SKM-1 (cell line): Measurements from ENCODE around the gene RAB3IL1.

Experiments used
- DNase-seq: peaks from one replicate; lab custom pipeline; 2025; ENCODE audit not compliant: unreplicated experiment; lab: John Stamatoyannopoulos, UW

Gene RAB3IL1

DNA sequence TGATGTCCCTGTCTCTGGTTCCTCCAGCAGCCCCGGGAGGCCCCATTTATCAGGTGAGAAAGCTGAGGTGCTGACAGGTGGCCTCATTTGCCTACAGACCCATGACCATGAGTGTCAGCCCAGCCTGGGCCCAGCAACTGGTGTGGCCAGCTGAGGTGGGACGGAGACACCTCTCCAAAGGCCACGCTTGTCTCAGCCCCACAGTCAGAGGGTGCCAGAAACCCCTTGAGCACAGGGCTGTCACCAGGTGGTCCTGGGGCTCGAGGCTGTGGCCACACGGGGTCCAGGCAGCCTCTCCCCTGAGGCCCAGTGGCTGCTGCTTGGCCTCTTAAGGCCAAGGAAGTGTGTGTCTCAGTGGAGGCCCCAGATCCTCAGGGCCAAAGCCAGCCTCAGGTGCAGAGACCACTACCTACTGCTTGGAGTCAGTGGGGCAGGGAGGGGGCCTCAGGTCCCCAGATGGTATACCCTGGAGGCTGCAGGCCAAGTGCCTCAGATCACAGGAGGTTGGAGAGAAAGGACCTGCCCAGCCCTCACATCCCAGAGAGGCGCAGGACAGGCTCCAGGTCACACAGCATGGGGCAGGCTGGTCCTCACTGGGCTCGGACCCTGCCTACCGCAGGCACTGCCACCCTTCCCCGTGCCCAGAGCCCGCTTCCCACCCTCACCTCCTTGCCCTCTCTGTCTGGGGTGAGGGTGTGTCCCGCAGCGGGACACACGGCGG, 11.4 kb downstream of the RAB3IL1 start:
- no peak for DNase-seq

DNA sequence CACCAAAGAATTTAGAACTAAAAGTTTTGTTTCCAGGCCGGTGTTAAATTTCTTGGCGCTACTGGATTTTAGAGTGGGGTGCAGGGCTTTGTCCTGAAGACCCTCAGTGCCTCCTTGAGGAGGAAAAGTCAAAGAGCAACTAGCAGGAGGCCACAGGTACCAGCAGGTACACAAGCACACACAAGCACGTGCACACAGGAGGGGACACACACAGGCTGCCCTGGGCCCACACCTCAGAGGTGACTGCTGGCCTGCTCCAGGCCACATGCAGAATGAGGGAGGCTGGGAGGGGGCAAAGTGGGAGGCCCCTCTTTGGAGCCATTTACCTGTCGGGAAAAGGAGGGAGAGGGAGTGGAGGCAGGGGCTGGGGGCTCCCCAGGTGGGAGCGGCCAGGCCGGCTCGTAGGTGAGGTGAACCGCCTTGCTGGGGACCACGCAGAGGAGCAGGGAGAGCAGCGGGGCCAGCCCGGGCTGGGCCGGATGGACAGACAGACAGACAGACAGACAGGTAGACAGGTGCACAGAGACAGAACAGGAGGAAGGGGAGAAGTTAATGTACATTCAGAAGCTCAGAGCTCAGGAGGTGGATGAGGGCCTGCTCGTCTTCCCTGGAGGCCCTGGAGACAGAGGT, 12.2 kb downstream of the RAB3IL1 start:
- DNase-seq = no peak

GRCh38 chr11:61904539-61905048, 12.8 kb downstream of the RAB3IL1 start:
- DNase-seq = no peak

DNA sequence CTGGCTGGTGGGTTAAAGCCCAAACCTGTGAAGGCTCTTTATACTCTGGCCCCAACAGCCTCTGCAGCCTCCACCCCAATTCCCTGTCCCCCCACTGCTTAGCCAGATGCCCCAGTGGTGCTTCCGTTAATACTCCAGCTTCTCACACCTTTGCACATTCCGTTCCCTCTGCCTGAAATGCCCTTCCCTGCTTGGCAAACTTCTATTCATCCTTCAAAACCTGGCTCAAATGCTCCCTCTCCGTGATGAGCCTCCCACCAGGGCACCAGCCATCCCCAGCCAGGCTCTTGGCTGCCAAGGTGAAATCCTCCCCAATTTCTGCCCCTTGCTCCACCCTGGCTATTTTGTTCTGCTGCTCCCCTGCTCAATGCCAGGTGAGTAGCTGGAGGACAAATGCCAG, 13.5 kb downstream of the RAB3IL1 start:
- no peak for DNase-seq

DNA sequence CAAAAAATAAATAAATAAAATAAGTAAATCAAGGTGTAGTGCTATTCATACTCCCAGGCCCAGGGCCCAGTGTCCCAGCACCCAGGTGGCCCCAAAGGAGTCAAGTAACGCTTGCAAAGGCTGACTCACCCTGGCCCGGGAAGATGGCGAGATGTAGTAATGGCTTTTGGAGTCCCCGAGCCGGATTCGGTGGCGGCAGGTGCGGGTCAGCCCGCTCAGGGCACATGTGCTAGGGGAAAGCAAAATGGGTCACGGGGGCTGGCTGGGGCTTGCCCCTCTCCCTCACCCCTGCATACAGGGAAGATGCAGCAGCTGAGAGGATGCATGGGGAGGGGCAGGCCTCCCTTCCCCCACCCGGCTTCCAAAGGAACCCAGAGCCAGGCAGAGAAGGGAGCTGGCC, 15.1 kb downstream of the RAB3IL1 start:
- DNase-seq = no peak

- no peak for DNase-seq
These were observed 16.0 kb downstream of the RAB3IL1 start for GRCh38 chr11:61901397-61901796.

- no peak for DNase-seq
These were observed 17.1 kb downstream of the RAB3IL1 start for GRCh38 chr11:61900251-61900650.

DNA sequence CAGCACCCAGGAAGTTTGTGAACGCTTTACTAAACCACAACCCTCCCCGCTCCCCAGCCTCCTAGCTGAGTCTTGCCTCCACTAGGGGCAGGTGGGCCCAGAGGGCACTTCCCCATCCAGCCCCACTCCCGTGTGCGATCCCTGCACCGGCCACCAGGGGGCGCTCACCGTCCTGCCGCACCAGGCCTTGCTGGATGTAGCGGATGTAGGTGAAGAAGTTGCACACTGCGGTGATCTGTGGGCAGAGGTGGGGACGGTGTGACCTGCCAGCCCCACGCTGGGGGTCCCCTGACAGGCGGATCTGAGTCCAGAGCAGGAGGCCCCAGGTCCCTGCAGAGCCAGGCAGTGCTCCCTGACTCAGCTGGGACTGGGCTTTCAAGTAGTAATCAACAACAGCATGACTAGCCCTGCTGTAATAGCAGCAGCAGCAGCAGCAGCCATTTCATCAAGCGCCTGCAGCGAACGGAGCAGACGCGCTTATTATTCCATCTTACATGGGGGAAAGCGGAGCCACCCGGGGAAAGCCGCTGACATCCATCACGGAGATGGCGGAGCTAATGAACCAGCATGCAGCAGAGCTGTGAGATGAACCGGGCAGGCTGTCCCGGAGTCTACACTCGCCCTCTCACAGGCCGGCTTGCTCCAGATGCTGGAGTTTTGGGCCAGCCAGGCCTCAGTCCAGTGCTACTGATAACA, 18.1 kb downstream of the RAB3IL1 start:
- DNase-seq = peak; percentile 51

DNA sequence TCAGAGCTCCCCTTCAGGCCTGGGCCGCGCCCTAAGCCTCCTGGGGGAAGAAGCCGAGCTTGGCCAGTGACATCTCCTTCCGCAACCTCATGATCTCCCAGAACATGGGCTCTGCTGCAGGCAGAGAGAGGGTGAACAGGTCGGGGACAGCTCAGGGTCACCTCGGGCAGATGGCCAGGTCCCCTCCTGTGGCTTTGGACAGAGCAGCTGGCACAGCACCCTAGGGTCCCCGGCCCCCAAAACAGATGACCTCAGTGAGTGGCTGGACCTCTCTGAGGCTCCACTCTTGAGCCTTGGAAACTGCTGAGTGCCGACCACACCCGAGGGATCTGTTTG, 19.2 kb downstream of the RAB3IL1 start:
- DNase-seq = no peak

DNA sequence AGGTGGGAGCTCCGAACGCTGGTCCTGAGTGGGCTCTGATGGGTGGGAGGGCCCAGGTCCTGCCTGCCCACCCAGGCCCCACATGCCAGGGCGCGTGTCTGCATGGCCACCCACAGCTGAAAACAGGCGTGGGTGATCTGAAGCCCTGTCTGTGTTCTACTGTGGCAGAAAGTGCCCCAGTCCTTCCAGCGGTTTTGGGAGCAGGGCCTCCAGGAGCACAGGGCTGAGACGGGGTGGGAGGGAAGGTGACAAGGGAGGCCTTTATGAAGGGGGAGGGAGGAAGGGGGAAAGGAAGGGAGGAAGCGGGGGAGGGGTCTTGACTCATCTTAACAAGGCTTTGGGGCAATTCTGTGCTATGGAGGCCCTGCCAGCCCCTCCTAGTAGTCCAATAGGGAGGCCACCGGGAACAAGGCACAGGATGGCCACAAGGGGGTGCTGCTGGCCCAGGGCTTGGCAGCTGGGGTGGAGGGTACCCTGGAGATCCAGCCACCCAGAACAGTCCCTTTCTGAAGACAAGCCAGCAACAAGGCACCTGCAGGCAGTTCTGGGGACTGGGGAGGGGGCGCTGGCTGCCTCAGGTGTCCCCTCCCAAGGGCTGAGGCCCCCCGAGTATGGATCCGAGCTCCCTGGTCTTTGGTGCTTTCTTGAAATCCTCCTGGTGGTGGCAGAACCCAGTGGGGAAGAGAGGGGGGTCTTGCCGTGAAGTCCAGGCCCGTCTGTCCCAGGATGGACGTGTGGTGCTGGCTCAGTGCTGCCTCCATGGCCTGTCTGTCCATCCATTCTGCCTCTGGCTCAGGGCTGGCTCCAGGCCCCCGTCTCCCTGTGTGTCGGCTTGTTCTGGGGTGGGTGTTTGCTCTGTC, 19.7 kb downstream of the RAB3IL1 start:
- peak; percentile 34 for DNase-seq

GRCh38 chr11:61896665-61897386, 20.5 kb downstream of the RAB3IL1 start:
- no peak for DNase-seq

- no peak for DNase-seq
These were observed 21.7 kb downstream of the RAB3IL1 start for GRCh38 chr11:61895718-61896059.

DNA sequence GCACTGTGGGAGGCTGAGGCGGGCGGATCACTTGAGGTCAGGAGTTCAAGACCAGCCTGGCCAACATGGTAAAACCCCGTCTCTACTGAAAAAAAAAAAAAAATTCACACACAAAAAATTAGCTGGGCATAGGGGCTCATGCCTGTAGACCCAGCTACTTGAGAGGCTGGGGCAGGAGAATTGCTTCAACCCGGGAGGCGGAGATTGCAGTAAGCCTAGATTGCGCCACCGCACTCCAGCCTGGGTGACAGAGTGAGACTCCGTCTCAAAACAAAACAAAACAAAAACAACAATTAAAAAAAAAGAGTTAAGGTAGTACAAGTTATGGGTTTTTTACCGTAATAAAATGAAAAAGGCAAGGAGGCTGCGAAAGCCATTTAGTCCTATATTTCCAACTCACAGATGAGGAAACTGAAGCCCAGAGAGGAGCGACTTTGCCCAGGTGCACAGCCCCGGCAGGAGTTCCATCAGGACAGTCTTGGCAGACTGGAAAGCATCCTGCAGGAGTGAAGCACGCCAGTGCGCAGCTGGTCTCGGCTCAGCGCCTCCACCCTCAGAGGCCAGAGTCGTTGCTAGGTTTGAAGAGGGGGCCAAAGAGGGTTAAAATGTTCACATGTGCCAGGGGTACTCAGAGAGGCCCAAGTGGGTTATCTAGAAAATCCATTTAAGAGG, 22.2 kb downstream of the RAB3IL1 start:
- no peak for DNase-seq

DNA sequence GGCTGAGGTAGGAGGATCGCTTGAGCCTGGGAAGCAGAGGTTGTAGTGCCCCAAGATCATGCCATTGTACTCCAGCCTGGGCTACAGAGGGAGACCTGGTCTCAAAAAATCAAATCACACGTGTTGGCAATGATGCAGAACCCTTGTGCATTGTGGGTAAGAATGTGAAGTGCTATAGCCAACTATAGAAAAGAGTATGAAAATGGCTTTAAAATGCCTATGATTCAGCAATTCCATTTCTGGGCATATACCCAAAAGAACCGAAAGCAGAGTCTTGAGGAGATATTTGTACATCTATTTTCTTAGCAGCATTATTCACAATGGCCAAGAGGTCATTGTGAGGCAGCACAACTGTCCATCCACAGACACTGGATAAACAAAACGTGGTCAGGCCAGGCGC, 23.4 kb downstream of the RAB3IL1 start:
- DNase-seq = no peak

- DNase-seq = no peak
These were observed 25.3 kb downstream of the RAB3IL1 start for GRCh38 chr11:61892085-61892370.

DNA sequence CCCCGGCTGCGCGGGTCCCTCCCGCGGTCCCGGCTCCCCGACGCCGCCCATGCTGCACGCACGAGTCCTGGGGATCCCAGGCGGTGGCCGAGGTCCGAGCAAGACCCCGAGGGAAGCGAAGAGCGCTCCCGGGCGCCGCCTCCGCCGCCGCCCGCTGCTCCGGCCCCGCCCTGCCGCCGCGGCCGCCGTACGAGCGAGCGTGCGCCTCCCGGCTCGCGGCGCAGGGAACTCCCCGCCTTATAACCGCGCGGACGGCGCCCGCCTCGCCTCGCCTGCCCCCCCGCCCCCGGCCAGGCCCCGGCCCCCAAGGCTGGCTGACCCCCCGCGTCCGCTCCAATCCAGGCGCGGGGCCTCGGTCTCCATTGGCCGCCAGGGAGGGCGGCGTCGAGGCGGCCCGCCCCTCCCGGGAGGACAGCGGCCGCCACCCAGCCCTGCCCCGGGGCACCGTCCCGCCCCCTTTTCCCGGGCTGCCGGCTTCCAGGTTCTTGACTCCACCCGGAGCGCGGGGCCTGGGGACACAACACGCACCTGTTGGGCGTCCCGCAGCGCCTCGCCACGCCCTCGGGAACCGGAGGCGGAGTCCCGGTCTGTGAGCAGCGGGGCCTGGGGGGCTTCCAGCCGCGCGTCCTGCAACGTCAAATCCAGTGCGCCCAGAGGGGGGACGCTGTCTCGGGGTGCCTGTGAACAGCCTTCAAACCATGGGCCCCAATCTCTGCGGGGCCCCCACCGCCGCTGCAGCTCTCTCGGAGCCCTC, 25.9 kb downstream of the RAB3IL1 start, which contains the start of gene FADS3:
Gene FADS3, minus strand, starts transcription at position 215 of the 754 bp plus-strand sequence. Its CDS starts 164 bp downstream, at position 51.
- peak; percentile 9 for DNase-seq

DNA sequence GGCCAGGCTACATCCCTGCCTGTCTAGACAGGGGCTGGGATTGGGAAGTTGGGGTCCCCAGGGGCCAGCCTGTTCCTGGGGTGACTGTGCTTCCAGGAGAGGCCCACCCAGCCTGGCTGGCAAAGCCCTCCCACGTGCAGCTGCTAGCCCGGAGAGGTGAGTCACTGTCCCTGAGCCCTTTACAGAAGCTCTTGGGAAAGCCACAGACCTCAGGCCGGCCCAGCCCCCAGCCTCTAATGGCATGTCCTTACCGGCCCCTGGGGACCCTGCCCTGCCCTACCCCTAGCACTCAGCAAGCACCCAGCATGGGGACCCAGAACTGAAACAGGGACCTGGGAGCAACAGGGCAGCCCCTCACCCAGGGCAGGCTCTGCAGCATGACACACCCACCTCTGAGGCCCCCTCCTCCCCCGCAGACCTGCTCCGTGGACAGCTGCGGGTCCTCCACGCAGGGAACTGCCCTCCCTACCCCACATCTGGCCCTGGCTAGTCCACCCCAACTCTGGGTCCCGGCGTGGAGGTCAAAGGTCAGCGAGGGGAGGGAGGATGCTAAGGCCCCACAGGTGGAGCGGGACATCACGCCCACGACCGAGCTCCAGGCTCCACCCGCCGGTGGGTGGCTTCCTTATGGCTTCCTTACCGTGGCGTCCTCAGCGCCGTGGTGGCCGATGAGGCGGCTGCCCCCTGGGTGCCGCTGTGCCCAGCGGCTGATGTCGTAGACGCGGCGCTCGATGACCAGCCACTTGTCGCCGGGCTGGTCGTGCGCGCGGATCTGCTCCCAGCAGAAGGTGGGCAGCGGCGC, 26.6 kb downstream of the RAB3IL1 start:
- no peak for DNase-seq

- no peak for DNase-seq
These were observed 27.5 kb downstream of the RAB3IL1 start for GRCh38 chr11:61889831-61890230.

- no peak for DNase-seq
These were observed 28.8 kb downstream of the RAB3IL1 start for GRCh38 chr11:61888590-61888989.
